Heart left ventricle (tissue), 16 donors: ENCODE measurements around the gene ITPR2. TPM values are rescaled to one million over a fixed set of nuclear protein-coding genes. Genes with fewer than 3 reads are reported as not detected.

ENCODE experiments used
- ATAC-seq, 4 donors: fragments of 200-7000 bp; cut with Tn5 transposase; one replicate each; pipeline ENCODE4 v1.9.1; 2020 to 2022; ENCODE audit warnings: moderate library complexity in 4 of 4, mild to moderate bottlenecking in 3 of 4, moderate number of reproducible peaks in 1 of 4
- DNase-seq, 5 donors: peaks; one replicate each; pipeline ENCODE4 v3.0.0-alpha.2; 2020
- H3K27ac ChIP-seq, 12 donors: fragments of 200-600 bp; sonication (generic) in 4 of 12; one replicate each; pipeline versions ENCODE4 v1.5.0 to v1.8.0; 2016 to 2022; ENCODE audit warnings: mild to moderate bottlenecking in 2 of 12
- H3K27me3 ChIP-seq, 9 donors: fragments of 200-600 bp; sonication (generic) in 2 of 9; one replicate each; pipeline versions ENCODE4 v1.5.1 to v1.8.0; 2016 to 2022; ENCODE audit warnings: mild to moderate bottlenecking in 3 of 9
- H3K36me3 ChIP-seq, 9 donors: fragments of 200-600 bp; sonication (generic) in 2 of 9; one replicate each; pipeline versions ENCODE4 v1.5.0 to v1.8.0; 2018 to 2022; ENCODE audit warnings: mild to moderate bottlenecking in 2 of 9
- H3K4me1 ChIP-seq, 12 donors: fragments of 200-600 bp; sonication (generic) in 4 of 12; one replicate each; pipeline versions ENCODE4 v1.5.0 to v1.8.0; 2016 to 2022; ENCODE audit warnings: mild to moderate bottlenecking in 3 of 12
- H3K4me3 ChIP-seq, 12 donors: fragments of 200-600 bp; sonication (generic) in 4 of 12; one replicate each; pipeline versions ENCODE4 v1.5.0 to v1.8.0; 2017 to 2022; ENCODE audit warnings: mild to moderate bottlenecking in 9 of 12, moderate library complexity in 4 of 12
- H3K9me3 ChIP-seq, 12 donors: fragments of 200-600 bp; sonication (generic) in 4 of 12; one replicate each; pipeline versions ENCODE4 v1.5.0 to v1.8.0; 2016 to 2022; ENCODE audit warnings: mild to moderate bottlenecking in 1 of 12
- POLR2A ChIP-seq, 2 donors: fragments of 450-650 bp; IDR thresholded peaks; one replicate each; pipeline ENCODE4 v1.6.1; 2017; ENCODE audit warnings: antibody characterized with exemption in 2 of 2, mild to moderate bottlenecking in 2 of 2, moderate library complexity in 2 of 2
- WGBS, 4 donors: extraction: QIAGEN DNeasy Blood & Tissue Kit in 2 of 4; methylation state at CpG; one replicate each; pipeline versions ENCODE4 v1.1.5 to v1.1.7; 2013 to 2018; 5-methylcytosine and 5-hydroxymethylcytosine counted together
- intact Hi-C, 10 donors: fragments of 100-400 bp; cut with DNase I; formaldehyde crosslinking; loops; one replicate each; pipeline versions ENCODE4 v1.11.1 to v1.14.2; 2022
- polyA plus RNA-seq, 2 donors: library from polyadenylated mRNA; stranded (reverse); fragments of 200-250 nt; gene quantifications; one replicate each; pipeline ENCODE4 v1.2.3, GENCODE V29; 2013
- total RNA-seq, 9 donors: library from RNA; depleted of rRNA in 2 of 9; stranded (reverse); fragments of >200 nt in 2 of 9; fragmentation: NEBNext Ultra II Directional in 3 of 9; extraction: Animal tissue kit (Norgen Biotek cat#: 25700) in 3 of 9; gene quantifications; one replicate each; pipeline versions ENCODE4 v1.1.0 to v1.2.4, GENCODE V29; 2016 to 2023
- TF ChIP-seq, protein P1 (sequence below), 12 donors: fragments of 200-600 bp; sonication (generic) in 4 of 12; IDR thresholded peaks; one replicate each; pipeline versions ENCODE4 v1.5.0 to v1.8.0; 2018 to 2022; ENCODE audit warnings: antibody characterized with exemption in 12 of 12, mild to moderate bottlenecking in 5 of 12
- donor health status: ischemic (EF 13 %, LVEDD 7.1; RV severe dilation, severe dysfunction).
- donor health status: healthy with polysubstance abuse.
- donor health status: DM: no; HTN: yes; CAD: no.
- donor health status: DM: no; HTN: no; CAD: no.
- donor health status: ischemic (EF 25% LVEDD 6.9; RV normal size, moderate dysfunction).
- donor health status: ischemic (EF 25% LVEDD 5.7; RV mildly dilated, moderate dysfunction).
- donor health status: healthy.
- donor health status: DM: yes; HTN: yes; CAD: no.
- donor health status: ischemic (EF 35%, LVEDD 5.7; RV mildly dilated, moderate dysfunction).
- donor health status: nonischemic (EF 11% LVEDD 7.7; RV severe dilation, severe dysfunction).
- donor health status: DM: yes; HTN: yes; CAD: no.
- donor health status: PGD.
- donor health status: ischemic (EF 29% LVEDD 5.4; RV normal size, mild dysfunction).
- donor health status: nonischemic (EF 23%, LVEDD 6.1; RV moderate dilation, normal function).

ITPR2 gene
- total and polyA plus RNA-seq, 11 donors = 3.4 to 45.6 (median 11.8) TPM

DNA sequence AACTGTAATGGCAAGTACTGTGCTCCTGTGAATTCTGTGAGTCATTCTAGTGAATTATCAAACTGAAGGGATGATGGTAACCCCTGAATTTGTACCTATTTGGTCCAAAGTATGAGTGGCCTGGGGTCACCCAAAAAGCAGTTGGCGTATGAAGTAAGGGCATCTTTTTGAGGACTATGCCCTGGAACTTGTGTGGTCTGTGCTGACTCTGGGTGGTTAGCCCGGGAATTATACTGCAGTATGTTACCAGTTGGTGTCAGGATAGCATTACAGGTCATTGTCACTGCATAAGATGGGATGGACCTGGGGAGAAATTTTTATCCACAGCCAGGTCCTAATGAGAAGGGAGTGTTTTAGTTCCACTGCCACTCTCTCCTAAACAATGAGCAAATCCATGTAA is 462.9 kb downstream of the ITPR2 start:
- Histone ChIP-seq H3K27ac (no peak overlapping the region), H3K4me1 (peaks cover 0 to 6% (median 0%) of the 10 kb centered on the region in 12 donors), H3K36me3 (no peaks in the 10 kb centered on the region), H3K9me3 (no peaks in the 10 kb centered on the region), H3K27me3 (no peaks in the 10 kb centered on the region), H3K4me3 (no peak overlapping the region)
- DNase-seq (no peak), ATAC-seq (no peak)
- TF ChIP-seq POLR2A (IDR thresholded peaks at IDR 0.05) = no peak
- TF ChIP-seq, protein P1, sequence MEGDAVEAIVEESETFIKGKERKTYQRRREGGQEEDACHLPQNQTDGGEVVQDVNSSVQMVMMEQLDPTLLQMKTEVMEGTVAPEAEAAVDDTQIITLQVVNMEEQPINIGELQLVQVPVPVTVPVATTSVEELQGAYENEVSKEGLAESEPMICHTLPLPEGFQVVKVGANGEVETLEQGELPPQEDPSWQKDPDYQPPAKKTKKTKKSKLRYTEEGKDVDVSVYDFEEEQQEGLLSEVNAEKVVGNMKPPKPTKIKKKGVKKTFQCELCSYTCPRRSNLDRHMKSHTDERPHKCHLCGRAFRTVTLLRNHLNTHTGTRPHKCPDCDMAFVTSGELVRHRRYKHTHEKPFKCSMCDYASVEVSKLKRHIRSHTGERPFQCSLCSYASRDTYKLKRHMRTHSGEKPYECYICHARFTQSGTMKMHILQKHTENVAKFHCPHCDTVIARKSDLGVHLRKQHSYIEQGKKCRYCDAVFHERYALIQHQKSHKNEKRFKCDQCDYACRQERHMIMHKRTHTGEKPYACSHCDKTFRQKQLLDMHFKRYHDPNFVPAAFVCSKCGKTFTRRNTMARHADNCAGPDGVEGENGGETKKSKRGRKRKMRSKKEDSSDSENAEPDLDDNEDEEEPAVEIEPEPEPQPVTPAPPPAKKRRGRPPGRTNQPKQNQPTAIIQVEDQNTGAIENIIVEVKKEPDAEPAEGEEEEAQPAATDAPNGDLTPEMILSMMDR (IDR thresholded peaks at IDR 0.05) = no peak
- WGBS, 4 donors = 91 to 100% (median 96%) methylated on average over 1 to 2 of the region's 2 CpGs
- intact Hi-C loops = no loop called here

DNA sequence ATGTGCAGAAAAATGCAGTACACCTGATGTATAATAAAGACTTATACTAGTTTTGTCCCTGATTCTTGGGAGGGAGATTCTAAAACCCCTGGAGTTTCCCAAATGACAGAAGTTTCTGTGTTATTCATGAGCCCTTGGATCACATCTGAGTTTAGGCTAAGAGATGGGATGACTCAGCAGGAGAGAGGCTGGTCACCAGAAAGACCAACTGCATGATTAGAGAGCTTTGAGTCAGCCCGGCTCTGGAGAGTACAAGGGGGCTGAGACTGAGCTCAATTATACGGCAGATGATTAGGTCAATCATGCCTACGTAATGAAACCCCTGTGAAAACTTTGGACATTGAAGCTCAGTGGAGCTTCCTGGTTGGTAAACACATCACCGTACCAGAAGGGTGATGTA is 463.4 kb downstream of the ITPR2 start:
- no peak overlapping the region for H3K27ac ChIP-seq
- H3K27me3 ChIP-seq = no peaks in the 10 kb centered on the region
- H3K9me3 ChIP-seq = no peaks in the 10 kb centered on the region
- DNase-seq = peak in 1 of 5 donors; percentile 40
- intact Hi-C loops = no loop called here
- peaks cover 0 to 6% (median 0%) of the 10 kb centered on the region in 12 donors for H3K4me1 ChIP-seq
- H3K36me3 ChIP-seq = no peaks in the 10 kb centered on the region
- H3K4me3 ChIP-seq = no peak overlapping the region
- peak in 3 of 4 donors; percentile 48 to 91 (median 70) for ATAC-seq
- WGBS, 4 donors = 83 to 89% (median 87%) methylated on average over 4 of the region's 4 CpGs
- TF ChIP-seq POLR2A (IDR thresholded peaks at IDR 0.05) = no peak
- TF ChIP-seq, protein P1 (IDR thresholded peaks at IDR 0.05) = no peak

DNA sequence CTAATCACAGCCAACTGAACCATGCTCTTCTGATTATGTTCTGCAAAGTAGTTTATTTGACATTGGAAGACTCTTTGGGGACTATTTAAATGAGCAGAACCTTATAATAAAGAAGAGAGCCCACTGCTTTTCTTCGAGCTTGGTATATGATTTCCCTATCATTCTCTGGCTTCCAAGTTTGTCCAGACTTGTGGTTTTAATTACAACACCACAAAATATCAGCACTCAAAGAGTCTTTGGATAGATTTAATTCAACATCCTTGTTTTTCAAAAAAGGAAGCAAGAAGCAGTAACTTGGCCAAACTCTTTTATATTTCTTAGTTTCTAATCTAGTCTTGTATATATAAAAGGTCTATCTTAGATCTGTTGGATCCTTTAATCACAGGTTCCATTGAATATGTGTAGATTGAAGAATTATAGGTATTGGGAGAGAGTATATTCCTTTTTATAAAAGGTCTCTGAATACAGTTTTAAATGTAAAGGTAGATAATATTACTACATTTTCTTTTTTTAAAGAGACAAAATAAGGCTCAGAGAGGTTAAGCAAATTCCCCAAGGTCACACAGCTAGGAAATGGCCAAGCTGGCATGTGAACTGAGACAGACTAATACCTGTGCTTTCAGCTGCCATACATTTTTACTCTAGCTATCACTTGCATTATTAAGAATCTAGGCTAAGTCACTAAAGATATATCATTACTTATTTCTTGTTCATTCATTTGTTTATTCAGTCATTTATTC is 464.8 kb downstream of the ITPR2 start:
- Histone ChIP-seq H3K36me3 (no peaks in the 10 kb centered on the region), H3K4me1 (peaks cover 0 to 6% (median 0%) of the 10 kb centered on the region in 12 donors), H3K4me3 (no peak overlapping the region), H3K27ac (no peak overlapping the region), H3K9me3 (no peaks in the 10 kb centered on the region), H3K27me3 (no peaks in the 10 kb centered on the region)
- TF ChIP-seq, protein P1 (IDR thresholded peaks at IDR 0.05) = no peak
- TF ChIP-seq POLR2A (IDR thresholded peaks at IDR 0.05) = no peak
- 78 to 92% (median 89%) methylated on average over 1 of the region's 1 CpG for WGBS, 4 donors
- intact Hi-C loops = no loop called here
- ATAC-seq = no peak
- no peak for DNase-seq

DNA sequence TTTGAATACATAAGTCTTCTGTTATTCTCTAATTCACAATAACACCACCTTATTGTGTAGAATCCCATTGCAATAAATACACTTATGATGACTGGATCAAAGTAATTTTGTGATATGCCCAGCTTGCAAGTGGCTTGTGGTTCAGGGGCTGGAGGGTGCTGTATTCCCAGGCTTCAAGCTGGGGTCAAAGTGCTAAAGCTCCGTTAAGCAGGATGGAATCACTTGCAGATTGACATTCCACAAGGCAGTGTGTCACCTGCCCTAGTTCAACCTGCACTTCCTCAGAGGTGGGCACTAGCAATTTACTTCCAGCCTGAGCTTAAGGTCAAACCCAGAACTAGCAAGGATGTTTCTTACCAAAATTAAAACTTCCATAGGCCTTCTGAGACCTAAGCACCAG is 471.0 kb downstream of the ITPR2 start:
- intact Hi-C loops = no loop called here
- Histone ChIP-seq H3K4me1 (no peaks in the 10 kb centered on the region), H3K27me3 (no peaks in the 10 kb centered on the region), H3K27ac (no peak overlapping the region), H3K9me3 (no peaks in the 10 kb centered on the region), H3K4me3 (no peak overlapping the region), H3K36me3 (no peaks in the 10 kb centered on the region)
- ATAC-seq (no peak), DNase-seq (no peak)
- 86 to 92% (median 88%) methylated on average over 1 of the region's 1 CpG for WGBS, 4 donors
- TF ChIP-seq, protein P1 (IDR thresholded peaks at IDR 0.05) = no peak
- TF ChIP-seq POLR2A (IDR thresholded peaks at IDR 0.05) = no peak
